ENCODE data around the gene DUSP6.

GRCh38 chr12:89356069-89356665 is 3.9 kb upstream of the DUSP6 start:
- TF ChIP-seq POLR2A (IDR thresholded peaks at IDR 0.05) (no peak), CTCF (IDR thresholded peaks at IDR 0.05) (no peak), EP300 (IDR thresholded peaks at IDR 0.05) (no peak)
